ENCODE results near the gene PRPF40B. TPM values are rescaled to one million over a fixed set of nuclear protein-coding genes. Genes with fewer than 3 reads are reported as not detected.

The PRPF40B gene
- total RNA-seq, 2 donors from 2014 or later: 6.3 to 9.3 TPM

DNA sequence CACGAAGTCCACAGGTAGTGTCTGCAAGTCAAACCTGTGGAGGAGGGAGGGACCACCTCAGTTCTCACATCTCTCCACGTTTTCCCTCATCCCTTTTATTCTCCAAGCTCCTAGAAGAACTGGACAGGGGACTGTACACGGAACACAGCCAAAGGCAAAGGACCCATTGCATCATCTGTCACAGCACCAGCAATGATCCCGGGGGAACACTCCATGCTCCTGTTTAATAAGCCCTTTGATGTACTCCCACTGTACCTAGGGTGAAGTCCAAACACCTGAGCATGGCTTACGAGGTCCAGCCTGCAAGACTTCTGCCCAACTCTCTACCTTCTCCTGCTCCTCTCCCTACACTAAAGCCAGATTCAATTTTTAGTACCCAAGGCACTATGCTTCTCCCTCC is 26.5 kb downstream of the PRPF40B start:
- no peak overlapping the region for H3K4me3 ChIP-seq
- no peaks in the 10 kb centered on the region for H3K36me3 ChIP-seq (replicated peaks in 1 of 2; ENCODE audit: insufficient read depth in 1 of 2, low read depth in 2 of 2)
- ATAC-seq (no peak), DNase-seq (no peak)
- H3K4me1 ChIP-seq: no peaks in the 10 kb centered on the region
- TF ChIP-seq POLR2A (IDR thresholded peaks at IDR 0.05) (no peak), CTCF (IDR thresholded peaks at IDR 0.05) (no peak)
- H3K27ac ChIP-seq: no peak overlapping the region
- no peaks in the 10 kb centered on the region for H3K27me3 ChIP-seq
- 62 to 71% methylated on average over 5 of the region's 5 CpGs for WGBS, 2 donors
- intact Hi-C loops (cut with DNase I): no loop called here
- no peaks in the 10 kb centered on the region for H3K9me3 ChIP-seq

- Histone ChIP-seq H3K4me3 (no peak overlapping the region), H3K27ac (no peak overlapping the region), H3K27me3 (no peaks in the 10 kb centered on the region), H3K36me3 (replicated peaks in 1 of 2; ENCODE audit: insufficient read depth in 1 of 2, low read depth in 2 of 2) (no peaks in the 10 kb centered on the region), H3K4me1 (no peaks in the 10 kb centered on the region), H3K9me3 (no peaks in the 10 kb centered on the region)
- 36 to 66% methylated on average over 4 to 8 of the region's 8 CpGs for WGBS, 2 donors
- intact Hi-C loops (cut with DNase I): no loop called here
- no peak for ATAC-seq
- DNase-seq: no peak
- TF ChIP-seq CTCF (IDR thresholded peaks at IDR 0.05) (no peak), POLR2A (IDR thresholded peaks at IDR 0.05) (no peak)
Observed at GRCh38 chr12:49651855-49652254, 28.5 kb downstream of the PRPF40B start.

GRCh38 chr12:49652921-49653520 is 29.7 kb downstream of the PRPF40B start:
- Histone ChIP-seq H3K27ac (no peak overlapping the region), H3K4me3 (no peak overlapping the region), H3K27me3 (no peaks in the 10 kb centered on the region), H3K9me3 (no peaks in the 10 kb centered on the region), H3K36me3 (replicated peaks in 1 of 2; ENCODE audit: insufficient read depth in 1 of 2, low read depth in 2 of 2) (no peaks in the 10 kb centered on the region), H3K4me1 (no peaks in the 10 kb centered on the region)
- 58 to 79% methylated on average over 3 to 4 of the region's 4 CpGs for WGBS, 2 donors
- no peak for DNase-seq
- ATAC-seq: no peak
- no peak for TF ChIP-seq POLR2A (IDR thresholded peaks at IDR 0.05)
- intact Hi-C loops (cut with DNase I): no loop called here

- DNase-seq (no peak), ATAC-seq (no peak)
- TF ChIP-seq POLR2A (IDR thresholded peaks at IDR 0.05) (no peak), CTCF (IDR thresholded peaks at IDR 0.05) (no peak)
- Histone ChIP-seq H3K9me3 (no peaks in the 10 kb centered on the region), H3K27ac (no peak overlapping the region), H3K4me3 (no peak overlapping the region), H3K36me3 (replicated peaks in 1 of 2; ENCODE audit: insufficient read depth in 1 of 2, low read depth in 2 of 2) (no peaks in the 10 kb centered on the region), H3K4me1 (no peaks in the 10 kb centered on the region), H3K27me3 (no peaks in the 10 kb centered on the region)
- WGBS, 2 donors: 82 to 86% methylated on average over 5 of the region's 5 CpGs
- intact Hi-C loops (cut with DNase I): no loop called here
Observed at GRCh38 chr12:49654715-49655114, 31.4 kb downstream of the PRPF40B start.

GRCh38 chr12:49655595-49656236 is 32.4 kb downstream of the PRPF40B start:
- ATAC-seq: peak; percentile 22
- Histone ChIP-seq H3K9me3 (no peaks in the 10 kb centered on the region), H3K4me1 (no peaks in the 10 kb centered on the region), H3K4me3 (no peak overlapping the region), H3K27ac (no peak overlapping the region), H3K36me3 (replicated peaks in 1 of 2; ENCODE audit: insufficient read depth in 1 of 2, low read depth in 2 of 2) (no peaks in the 10 kb centered on the region), H3K27me3 (no peaks in the 10 kb centered on the region)
- TF ChIP-seq POLR2A (IDR thresholded peaks at IDR 0.05) (no peak), CTCF (IDR thresholded peaks at IDR 0.05) (no peak)
- intact Hi-C loops (cut with DNase I): no loop called here
- WGBS, 2 donors: 77 to 81% methylated on average over 2 of the region's 2 CpGs
- no peak for DNase-seq

Data from body of pancreas (tissue), 4 donors.